ENCODE data around the gene CACNA1B.

CACNA1B gene

GRCh38 chr9:138043411-138044345 lies 166.1 kb downstream of the CACNA1B start:
- no peak overlapping the region for H3K4me3 ChIP-seq (ENCODE audit: low read depth in 1 of 2, low read length in 2 of 2)
- no peaks in the 10 kb centered on the region for H3K4me1 ChIP-seq (ENCODE audit: insufficient read depth, low read length)
- H3K27me3 ChIP-seq (ENCODE audit: control insufficient read depth in 1 of 2, insufficient read depth in 2 of 2, low read length in 2 of 2) = no peaks in the 10 kb centered on the region
- H3K9me3 ChIP-seq (ENCODE audit: low read length) = no peaks in the 10 kb centered on the region
- no peaks in the 10 kb centered on the region for H3K36me3 ChIP-seq (ENCODE audit: insufficient read depth, low read length)
- H3K9ac ChIP-seq (ENCODE audit: low read length) = no peak overlapping the region
- H3K27ac ChIP-seq (ENCODE audit: low read depth, low read length) = no peak overlapping the region

DNA sequence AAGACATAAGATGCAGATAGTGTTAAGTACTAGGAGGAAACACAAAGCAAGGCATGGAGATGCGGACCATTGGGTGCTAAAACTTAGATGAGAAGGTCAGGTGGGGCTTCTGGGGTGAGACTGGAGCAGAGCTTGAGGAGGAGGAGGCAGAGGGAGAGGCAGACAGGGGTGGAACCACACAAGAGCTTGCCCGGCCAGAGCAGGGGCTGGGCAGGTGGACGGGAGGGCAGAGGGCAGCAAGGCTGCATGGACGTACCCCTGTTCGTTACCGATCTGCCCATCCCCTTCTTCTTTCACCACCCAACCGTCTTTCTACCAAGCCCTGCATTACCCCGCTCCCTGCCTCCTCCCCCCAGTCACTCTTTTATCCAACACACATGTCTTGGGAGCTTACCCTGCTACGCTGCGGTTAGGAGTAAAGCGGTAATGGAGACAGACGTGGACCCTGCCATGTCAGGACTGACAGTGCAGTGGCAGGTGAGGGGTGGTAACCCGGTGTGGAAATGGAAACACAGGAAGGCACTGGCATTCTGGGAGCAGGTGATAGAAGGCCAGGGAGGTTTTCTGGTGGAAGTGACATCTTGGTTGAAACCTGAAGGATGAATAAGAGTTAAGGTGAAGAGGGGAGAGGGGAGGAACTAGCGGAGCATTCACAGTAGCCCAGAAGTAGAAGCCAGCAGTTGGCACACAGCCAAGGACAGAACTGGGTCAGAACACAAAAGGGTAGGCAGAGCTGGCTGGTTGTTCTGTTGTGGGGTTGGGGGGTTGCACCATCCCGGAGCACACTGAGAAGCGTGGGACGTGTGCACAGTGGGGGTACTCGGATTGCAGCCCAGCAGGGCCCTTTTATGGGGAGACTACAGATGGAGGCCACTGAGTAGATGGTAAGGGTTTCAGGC lies 167.2 kb downstream of the CACNA1B start:
- Histone ChIP-seq H3K36me3 (ENCODE audit: insufficient read depth, low read length) (no peaks in the 10 kb centered on the region), H3K9ac (ENCODE audit: low read length) (no peak overlapping the region), H3K9me3 (ENCODE audit: low read length) (no peaks in the 10 kb centered on the region), H3K27me3 (ENCODE audit: control insufficient read depth in 1 of 2, insufficient read depth in 2 of 2, low read length in 2 of 2) (no peaks in the 10 kb centered on the region), H3K27ac (ENCODE audit: low read depth, low read length) (no peak overlapping the region), H3K4me3 (ENCODE audit: low read depth in 1 of 2, low read length in 2 of 2) (no peak overlapping the region), H3K4me1 (ENCODE audit: insufficient read depth, low read length) (no peaks in the 10 kb centered on the region)

DNA sequence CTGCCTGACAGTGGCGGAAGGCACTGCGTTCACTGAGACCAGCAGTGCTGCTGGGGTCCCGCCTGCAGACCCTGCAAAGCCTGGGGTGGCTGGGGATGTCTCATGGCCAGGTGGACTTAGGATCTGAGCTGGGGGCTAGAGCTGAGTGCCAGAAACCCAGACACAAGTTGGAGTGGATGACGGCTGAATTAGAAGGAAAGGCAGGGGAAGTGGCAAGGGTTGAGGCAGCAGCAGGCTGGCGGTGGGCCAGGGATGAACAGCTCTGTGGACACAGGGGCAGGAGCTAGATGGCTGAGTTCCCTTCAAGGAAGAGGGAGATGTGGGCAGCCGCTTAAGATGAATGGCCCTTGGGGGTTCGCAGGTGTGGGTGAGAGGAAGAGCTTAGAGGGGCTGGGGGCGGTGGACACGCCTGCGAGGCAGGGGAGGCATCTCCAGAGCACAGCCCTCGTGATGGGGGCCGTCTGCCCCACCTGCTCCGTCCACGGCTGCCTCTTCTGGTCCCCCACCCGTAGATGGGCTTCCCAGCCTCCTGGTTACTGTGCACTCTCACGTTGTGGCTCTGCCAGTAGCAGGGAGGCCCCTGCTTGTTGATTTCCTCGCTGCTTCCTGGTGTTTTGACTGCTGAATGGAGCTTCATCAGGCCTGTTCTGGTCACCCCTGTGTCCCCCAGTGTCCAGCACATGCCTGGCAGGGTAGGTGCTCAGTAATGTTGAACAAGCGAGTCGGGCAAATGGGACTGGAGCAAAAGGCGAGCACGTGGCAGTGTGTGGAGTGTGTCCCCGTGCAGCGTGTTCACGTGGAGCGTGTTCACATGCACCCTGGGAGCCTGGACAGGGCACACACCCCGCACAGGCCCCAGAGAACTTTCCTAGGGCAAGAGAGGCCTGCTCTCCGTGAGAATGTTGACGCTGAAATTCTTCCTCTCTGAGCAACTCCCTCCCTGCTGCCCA lies 168.2 kb downstream of the CACNA1B start:
- H3K9ac ChIP-seq (ENCODE audit: low read length) = no peak overlapping the region
- no peaks in the 10 kb centered on the region for H3K36me3 ChIP-seq (ENCODE audit: insufficient read depth, low read length)
- no peaks in the 10 kb centered on the region for H3K4me1 ChIP-seq (ENCODE audit: insufficient read depth, low read length)
- no peak overlapping the region for H3K4me3 ChIP-seq (ENCODE audit: low read depth in 1 of 2, low read length in 2 of 2)
- no peaks in the 10 kb centered on the region for H3K9me3 ChIP-seq (ENCODE audit: low read length)
- no peak overlapping the region for H3K27ac ChIP-seq (ENCODE audit: low read depth, low read length)
- H3K27me3 ChIP-seq (ENCODE audit: control insufficient read depth in 1 of 2, insufficient read depth in 2 of 2, low read length in 2 of 2) = peaks cover 0 to 4% of the 10 kb centered on the region in 2 donors

DNA sequence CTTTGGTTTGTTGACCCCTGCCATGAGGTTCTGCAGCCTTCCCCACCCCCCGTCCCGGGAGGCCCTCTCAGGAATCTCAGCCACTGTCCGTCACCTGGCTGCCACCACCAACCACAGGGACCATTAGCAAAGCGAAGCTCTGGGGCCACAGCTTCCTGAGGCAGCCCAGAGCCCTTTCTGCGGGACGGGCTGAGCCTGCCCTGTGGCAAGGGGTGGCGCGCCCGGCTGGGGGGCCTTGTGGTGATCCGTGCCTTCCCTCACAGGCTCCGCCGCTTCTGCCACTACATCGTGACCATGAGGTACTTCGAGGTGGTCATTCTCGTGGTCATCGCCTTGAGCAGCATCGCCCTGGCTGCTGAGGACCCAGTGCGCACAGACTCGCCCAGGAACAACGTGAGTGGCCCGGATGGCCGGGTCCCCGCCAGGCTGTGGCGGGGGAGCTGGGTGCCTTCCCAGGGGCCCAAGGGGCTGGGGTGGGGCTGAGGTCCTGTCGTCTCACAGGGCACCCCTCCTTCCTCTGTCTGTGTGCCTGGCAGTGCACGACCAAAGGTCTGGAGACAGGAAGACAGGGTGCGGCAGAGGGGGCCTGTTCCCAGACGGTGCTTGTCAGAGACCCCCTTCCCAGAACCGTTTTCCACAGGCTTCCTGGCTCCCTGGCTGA lies 169.2 kb downstream of the CACNA1B start:
- Histone ChIP-seq H3K9me3 (ENCODE audit: low read length) (no peaks in the 10 kb centered on the region), H3K27ac (ENCODE audit: low read depth, low read length) (no peak overlapping the region), H3K27me3 (ENCODE audit: control insufficient read depth in 1 of 2, insufficient read depth in 2 of 2, low read length in 2 of 2) (peaks cover 0 to 11% of the 10 kb centered on the region in 2 donors), H3K9ac (ENCODE audit: low read length) (no peak overlapping the region), H3K4me1 (ENCODE audit: insufficient read depth, low read length) (no peaks in the 10 kb centered on the region), H3K4me3 (ENCODE audit: low read depth in 1 of 2, low read length in 2 of 2) (no peak overlapping the region), H3K36me3 (ENCODE audit: insufficient read depth, low read length) (no peaks in the 10 kb centered on the region)

DNA sequence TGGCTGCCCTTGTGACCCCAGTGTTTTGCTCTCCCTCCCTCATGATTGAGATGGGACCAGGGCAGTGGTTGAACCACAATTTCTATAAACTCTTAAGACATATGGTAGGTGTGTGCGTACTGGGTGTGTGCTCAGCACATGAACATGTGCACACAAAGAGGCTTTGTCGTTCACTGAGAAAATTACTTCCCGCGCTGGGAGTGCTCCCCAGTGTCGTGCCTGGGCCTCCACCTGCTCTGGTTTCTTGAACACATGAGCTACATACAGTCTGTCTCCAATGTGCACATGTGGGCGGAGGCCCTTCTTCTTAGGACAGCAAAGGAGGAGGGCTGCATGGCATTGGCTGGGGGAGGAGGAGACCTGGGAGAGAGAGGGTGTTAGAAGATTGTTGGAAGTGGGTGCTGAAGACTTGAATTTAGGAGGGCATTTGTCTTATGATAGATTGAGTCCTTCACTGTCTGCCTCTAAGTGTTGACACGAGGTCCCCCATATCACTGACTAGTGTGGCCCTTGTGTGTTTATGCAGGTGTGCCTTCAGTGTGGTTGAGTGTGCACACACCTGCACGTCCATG lies 170.0 kb downstream of the CACNA1B start:
- Histone ChIP-seq H3K4me1 (ENCODE audit: insufficient read depth, low read length) (no peaks in the 10 kb centered on the region), H3K9ac (ENCODE audit: low read length) (no peak overlapping the region), H3K36me3 (ENCODE audit: insufficient read depth, low read length) (no peaks in the 10 kb centered on the region), H3K9me3 (ENCODE audit: low read length) (no peaks in the 10 kb centered on the region), H3K27ac (ENCODE audit: low read depth, low read length) (no peak overlapping the region), H3K4me3 (ENCODE audit: low read depth in 1 of 2, low read length in 2 of 2) (no peak overlapping the region), H3K27me3 (ENCODE audit: control insufficient read depth in 1 of 2, insufficient read depth in 2 of 2, low read length in 2 of 2) (peaks cover 0 to 12% of the 10 kb centered on the region in 2 donors)

GRCh38 chr9:138048184-138048583 lies 170.6 kb downstream of the CACNA1B start:
- no peak overlapping the region for H3K4me3 ChIP-seq (ENCODE audit: low read depth in 1 of 2, low read length in 2 of 2)
- H3K27ac ChIP-seq (ENCODE audit: low read depth, low read length) = no peak overlapping the region
- H3K36me3 ChIP-seq (ENCODE audit: insufficient read depth, low read length) = no peaks in the 10 kb centered on the region
- H3K27me3 ChIP-seq (ENCODE audit: control insufficient read depth in 1 of 2, insufficient read depth in 2 of 2, low read length in 2 of 2) = peaks cover 0 to 12% of the 10 kb centered on the region in 2 donors
- no peaks in the 10 kb centered on the region for H3K9me3 ChIP-seq (ENCODE audit: low read length)
- no peaks in the 10 kb centered on the region for H3K4me1 ChIP-seq (ENCODE audit: insufficient read depth, low read length)
- H3K9ac ChIP-seq (ENCODE audit: low read length) = no peak overlapping the region

DNA sequence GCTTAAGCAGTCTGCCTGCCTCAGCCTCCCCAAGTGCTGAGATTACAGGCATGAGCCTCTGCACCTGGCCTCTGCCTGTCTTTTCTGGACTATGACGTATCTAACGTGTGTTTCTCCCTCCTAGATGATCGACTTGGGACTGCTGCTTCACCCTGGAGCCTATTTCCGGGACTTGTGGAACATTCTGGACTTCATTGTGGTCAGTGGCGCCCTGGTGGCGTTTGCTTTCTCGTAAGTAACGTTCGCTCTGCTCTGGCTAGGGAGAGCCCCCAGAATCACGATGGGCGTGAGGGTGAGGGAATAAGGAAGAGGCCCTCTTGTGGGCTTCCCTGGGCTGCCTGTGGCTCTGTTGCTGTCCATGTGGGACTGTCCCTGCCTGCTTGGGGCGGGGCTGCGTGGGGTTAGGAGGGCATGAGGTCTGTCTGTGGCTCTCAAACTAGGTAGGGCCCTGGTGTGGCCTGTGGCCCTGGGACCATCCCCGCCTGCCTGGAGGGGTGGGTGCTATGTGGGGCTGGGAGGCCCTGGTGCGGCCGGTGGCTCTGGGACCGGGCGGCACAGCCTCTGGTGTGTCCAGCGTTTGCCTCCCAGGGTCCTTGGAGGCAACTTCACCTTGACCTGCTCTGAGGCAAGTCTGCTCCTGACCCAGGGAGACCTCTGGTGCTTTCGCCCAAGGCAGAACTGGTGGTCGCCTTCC lies 171.7 kb downstream of the CACNA1B start:
- Histone ChIP-seq H3K4me3 (ENCODE audit: low read depth in 1 of 2, low read length in 2 of 2) (no peak overlapping the region), H3K36me3 (ENCODE audit: insufficient read depth, low read length) (no peaks in the 10 kb centered on the region), H3K27ac (ENCODE audit: low read depth, low read length) (no peak overlapping the region), H3K9ac (ENCODE audit: low read length) (no peak overlapping the region), H3K9me3 (ENCODE audit: low read length) (no peaks in the 10 kb centered on the region), H3K4me1 (ENCODE audit: insufficient read depth, low read length) (no peaks in the 10 kb centered on the region), H3K27me3 (ENCODE audit: control insufficient read depth in 1 of 2, insufficient read depth in 2 of 2, low read length in 2 of 2) (peaks cover 0 to 12% of the 10 kb centered on the region in 2 donors)

- Histone ChIP-seq H3K27me3 (ENCODE audit: control insufficient read depth in 1 of 2, insufficient read depth in 2 of 2, low read length in 2 of 2) (peaks cover 0 to 12% of the 10 kb centered on the region in 2 donors), H3K9me3 (ENCODE audit: low read length) (no peaks in the 10 kb centered on the region), H3K4me1 (ENCODE audit: insufficient read depth, low read length) (no peaks in the 10 kb centered on the region), H3K9ac (ENCODE audit: low read length) (no peak overlapping the region), H3K36me3 (ENCODE audit: insufficient read depth, low read length) (no peaks in the 10 kb centered on the region), H3K4me3 (ENCODE audit: low read depth in 1 of 2, low read length in 2 of 2) (no peak overlapping the region), H3K27ac (ENCODE audit: low read depth, low read length) (no peak overlapping the region)
Observed at GRCh38 chr9:138049779-138050471, 172.3 kb downstream of the CACNA1B start.

DNA sequence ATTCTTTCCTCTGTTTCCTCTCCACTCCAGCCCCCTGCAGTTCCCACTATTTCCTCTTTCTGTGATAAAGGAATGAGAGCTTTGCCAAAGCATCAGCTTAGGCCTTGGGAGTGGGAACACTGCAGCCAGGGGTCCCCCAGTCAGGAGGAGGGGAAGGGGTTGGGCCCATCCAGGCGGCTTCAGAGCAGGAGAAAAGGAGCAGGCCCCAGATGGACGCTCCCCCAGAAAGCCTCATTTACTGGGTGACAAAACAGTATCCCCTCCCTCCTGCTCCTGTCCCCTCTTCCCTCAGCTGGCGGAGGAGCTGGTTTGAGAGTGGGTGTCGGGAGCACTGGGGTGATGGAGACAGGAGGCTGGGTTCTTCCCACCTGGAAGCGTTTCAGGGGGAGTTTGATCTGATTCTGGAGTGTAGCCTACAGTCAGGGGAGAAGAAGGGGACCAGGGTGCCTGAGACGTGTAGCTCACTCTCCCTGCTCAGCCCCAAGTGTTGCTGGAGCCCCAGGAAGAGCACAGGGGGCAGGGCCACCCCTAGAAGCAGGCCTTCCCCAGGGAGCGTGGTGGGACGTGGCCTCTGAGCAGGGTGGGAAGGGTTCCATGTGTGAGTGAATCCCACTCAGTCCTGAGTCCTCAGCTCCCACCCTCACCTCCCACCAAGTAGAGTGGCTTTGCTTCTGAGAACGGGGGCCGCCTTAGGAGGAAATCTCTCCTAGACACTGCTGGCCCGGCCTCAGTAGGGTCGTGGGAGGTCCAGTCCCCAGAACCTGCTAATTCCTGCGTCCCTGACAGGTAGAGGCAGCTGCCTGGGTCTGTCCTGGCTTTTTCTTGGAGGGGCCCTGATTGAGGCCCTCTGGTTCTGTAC lies 173.1 kb downstream of the CACNA1B start:
- H3K4me1 ChIP-seq (ENCODE audit: insufficient read depth, low read length) = no peaks in the 10 kb centered on the region
- no peak overlapping the region for H3K9ac ChIP-seq (ENCODE audit: low read length)
- no peaks in the 10 kb centered on the region for H3K36me3 ChIP-seq (ENCODE audit: insufficient read depth, low read length)
- no peak overlapping the region for H3K27ac ChIP-seq (ENCODE audit: low read depth, low read length)
- no peak overlapping the region for H3K4me3 ChIP-seq (ENCODE audit: low read depth in 1 of 2, low read length in 2 of 2)
- peaks cover 0 to 12% of the 10 kb centered on the region in 2 donors for H3K27me3 ChIP-seq (ENCODE audit: control insufficient read depth in 1 of 2, insufficient read depth in 2 of 2, low read length in 2 of 2)
- no peaks in the 10 kb centered on the region for H3K9me3 ChIP-seq (ENCODE audit: low read length)
